Neural progenitor cell (in vitro differentiated cells): ENCODE measurements around the gene PTOV1. TPM values are rescaled to one million over a fixed set of nuclear protein-coding genes. Genes with fewer than 3 reads are reported as not detected.
A peak's percentile ranks its signal among the peaks of the same experiment; 100 is the strongest.

Experiments
- DNase-seq: peaks from one replicate; pipeline ENCODE4 v3.0.0-alpha.2; 2016; ENCODE audit warnings: low spot score
- H2AFZ ChIP-seq: fragments of 200-600 bp; sonication (generic); replicated peaks from 2 replicates; pipeline ENCODE4 v1.6.1; 2016; ENCODE audit warnings: antibody characterized with exemption
- H3F3A ChIP-seq: fragments of 200-600 bp; sonication (generic); 2 replicates; pipeline ENCODE4 v1.6.1; 2016; ENCODE audit warnings: antibody characterized with exemption, low read depth
- H3K27ac ChIP-seq: fragments of 200-600 bp; sonication (generic); 2 replicates; pipeline ENCODE4 v1.5.1; 2016; ENCODE audit warnings: mild to moderate bottlenecking
- H3K27me3 ChIP-seq: fragments of 200-600 bp; sonication (generic); 2 replicates; pipeline ENCODE4 v1.6.1; 2016; ENCODE audit warnings: mild to moderate bottlenecking, moderate library complexity
- H3K36me3 ChIP-seq: fragments of 200-600 bp; sonication (generic); 2 replicates; pipeline ENCODE4 v1.5.1; 2016
- H3K4me1 ChIP-seq: fragments of 200-600 bp; sonication (generic); 2 replicates; pipeline ENCODE4 v1.6.1; 2016; ENCODE audit warnings: mixed run types
- H3K4me2 ChIP-seq: fragments of 200-600 bp; sonication (generic); 2 replicates; pipeline ENCODE4 v1.6.1; 2016
- H3K4me3 ChIP-seq: fragments of 200-600 bp; sonication (generic); 2 replicates; pipeline ENCODE4 v1.5.1; 2016
- H3K79me2 ChIP-seq: fragments of 200-600 bp; sonication (generic); 2 replicates; pipeline ENCODE4 v1.6.1; 2016; ENCODE audit warnings: low read depth
- H3K9ac ChIP-seq: fragments of 200-600 bp; sonication (generic); 2 replicates; pipeline ENCODE4 v1.6.1; 2016
- H3K9me3 ChIP-seq: fragments of 200-600 bp; sonication (generic); 2 replicates; pipeline ENCODE4 v1.5.1; 2016; ENCODE audit warnings: low read depth
- H4K20me1 ChIP-seq: fragments of 200-600 bp; sonication (generic); 2 replicates; pipeline ENCODE4 v1.6.1; 2016; ENCODE audit warnings: low read depth
- H3K27ac Mint-ChIP-seq: 3 replicates; pipeline ENCODE4 v1.8.0; 2021; ENCODE audit warnings: mixed read lengths
- H3K27me3 Mint-ChIP-seq: 2 replicates; pipeline ENCODE4 v1.8.0; 2022; ENCODE audit warnings: low read depth, mild to moderate bottlenecking, inconsistent platforms, moderate library complexity, mixed read lengths; ENCODE audit not compliant: insufficient read depth
- H3K36me3 Mint-ChIP-seq: 3 replicates; pipeline ENCODE4 v1.8.0; 2021; ENCODE audit warnings: mixed read lengths
- H3K4me1 Mint-ChIP-seq: 3 replicates; pipeline ENCODE4 v1.8.0; 2021; ENCODE audit warnings: mixed read lengths
- H3K4me3 Mint-ChIP-seq: 3 replicates; pipeline ENCODE4 v1.8.0; 2021; ENCODE audit warnings: mild to moderate bottlenecking, moderate library complexity, mixed read lengths
- H3K9me3 Mint-ChIP-seq: 3 replicates; pipeline ENCODE4 v1.8.0; 2020; ENCODE audit warnings: mixed read lengths
- CTCF ChIP-seq: fragments of 200-600 bp; sonication (generic); IDR thresholded peaks from 2 replicates; pipeline ENCODE4 v1.5.1; 2017; ENCODE audit warnings: antibody characterized with exemption, mild to moderate bottlenecking
- EZH2 ChIP-seq: fragments of 200-600 bp; sonication (generic); IDR thresholded peaks from 2 replicates; pipeline ENCODE4 v1.6.1; 2017; ENCODE audit warnings: antibody characterized with exemption, mild to moderate bottlenecking, moderate library complexity
- EZH2phosphoT487 ChIP-seq: fragments of 200-600 bp; sonication (generic); IDR thresholded peaks from 2 replicates; pipeline ENCODE4 v1.6.1; 2017; ENCODE audit warnings: antibody characterized with exemption
- total RNA-seq: library from RNA; depleted of rRNA; stranded (reverse); fragments of >200 nt; gene quantifications from 2 replicates; pipeline ENCODE4 v1.2.3, GENCODE V29; 2015; ENCODE audit warnings: low replicate concordance

The PTOV1 gene
- total RNA-seq, 1 donor from 2014 or later: 63.5 TPM

GRCh38 chr19:49861541-49862378 is 10.8 kb downstream of the PTOV1 start:
- Histone ChIP-seq H3F3A (peaks cover 93% of the 10 kb centered on the region), H3K4me1 (peaks cover 3% of the 10 kb centered on the region), H3K9me3 (no peaks in the 10 kb centered on the region), H3K79me2 (peaks cover 38% of the 10 kb centered on the region), H4K20me1 (peaks cover 85% of the 10 kb centered on the region), H3K4me3 (no peak overlapping the region), H3K4me2 (no peak overlapping the region), H3K9ac (no peak overlapping the region), H3K27ac (peak overlapping the region; percentile 70), H2AFZ (no peak overlapping the region), H3K27me3 (no peaks in the 10 kb centered on the region), H3K36me3 (no peaks in the 10 kb centered on the region)
- Mint-ChIP-seq H3K4me3 (no peak overlapping the region), H3K9me3 (no peaks in the 10 kb centered on the region), H3K27ac (no peak overlapping the region), H3K4me1 (peaks cover 41% of the 10 kb centered on the region), H3K36me3 (peaks cover 30% of the 10 kb centered on the region), H3K27me3 (peaks cover 18% of the 10 kb centered on the region)
- DNase-seq: no peak
- TF ChIP-seq EZH2phosphoT487: no peak
- no peak for TF ChIP-seq EZH2
- no peak for TF ChIP-seq CTCF

- peaks cover 29% of the 10 kb centered on the region for H3K36me3 Mint-ChIP-seq
- no peak overlapping the region for H3K27ac ChIP-seq
Measured at GRCh38 chr19:49862391-49863253, 11.7 kb downstream of the PTOV1 start.

More at GRCh38 chr19:49862391-49863253, 11.7 kb downstream of the PTOV1 start:
- no peak overlapping the region for H3K4me3 ChIP-seq
- no peak overlapping the region for H2AFZ ChIP-seq
- peaks cover 38% of the 10 kb centered on the region for H3K79me2 ChIP-seq
- peaks cover 92% of the 10 kb centered on the region for H3F3A ChIP-seq
- DNase-seq: peak; percentile 52
- no peak overlapping the region for H3K4me3 Mint-ChIP-seq
- peaks cover 15% of the 10 kb centered on the region for H3K27me3 Mint-ChIP-seq
- H3K27me3 ChIP-seq: no peaks in the 10 kb centered on the region
- TF ChIP-seq EZH2phosphoT487 (no peak), CTCF (peak; percentile 45)
- H3K9me3 ChIP-seq: no peaks in the 10 kb centered on the region
- no peak overlapping the region for H3K4me2 ChIP-seq
- no peaks in the 10 kb centered on the region for H3K36me3 ChIP-seq
- peaks cover 77% of the 10 kb centered on the region for H4K20me1 ChIP-seq
- peak overlapping the region; percentile 76 for H3K27ac Mint-ChIP-seq
- H3K9ac ChIP-seq: no peak overlapping the region
- no peaks in the 10 kb centered on the region for H3K9me3 Mint-ChIP-seq
- H3K4me1 ChIP-seq: peaks cover 3% of the 10 kb centered on the region
- peaks cover 46% of the 10 kb centered on the region for H3K4me1 Mint-ChIP-seq
